Mucosa of descending colon (tissue), 3 donors: ENCODE results near the gene TLN1. TPM values are rescaled to one million over a fixed set of nuclear protein-coding genes. Genes with fewer than 3 reads are reported as not detected.
A peak's percentile ranks its signal among the peaks of the same experiment; 100 is the strongest.

ENCODE experiments used
- ATAC-seq: fragments of 200-7000 bp; cut with Tn5 transposase; one replicate; pipeline ENCODE4 v1.9.1; 2020; ENCODE audit warnings: mild to moderate bottlenecking, moderate library complexity
- DNase-seq, 3 donors: peaks; one replicate each; pipeline ENCODE4 v3.0.0-alpha.2; 2020
- H3K36me3 ChIP-seq: fragments of 200-600 bp; one replicate; pipeline ENCODE4 v1.8.0; 2021; ENCODE audit warnings: low read depth, mild to moderate bottlenecking
- H3K4me1 ChIP-seq: fragments of 200-600 bp; one replicate; pipeline ENCODE4 v1.8.0; 2021; ENCODE audit warnings: low read depth, mild to moderate bottlenecking
- H3K4me3 ChIP-seq: fragments of 200-600 bp; one replicate; pipeline ENCODE4 v1.8.0; 2021; ENCODE audit warnings: mild to moderate bottlenecking
- H3K9me3 ChIP-seq: fragments of 200-600 bp; one replicate; pipeline ENCODE4 v1.8.0; 2021; ENCODE audit warnings: mild to moderate bottlenecking
- CTCF ChIP-seq: fragments of 200-600 bp; IDR thresholded peaks from one replicate; pipeline ENCODE4 v1.8.0; 2022; ENCODE audit warnings: antibody characterized with exemption, mild to moderate bottlenecking
- intact Hi-C, 2 donors: fragments of 100-400 bp; cut with DNase I in 1 of 2; cut with micrococcal nuclease in 1 of 2; formaldehyde crosslinking; loops; one replicate each; pipeline versions ENCODE4 v1.11.0 to v1.11.1; 2022; cut with DNase I, micrococcal nuclease
- total RNA-seq, 3 donors: library from RNA; stranded (reverse); fragmentation: NEBNext Ultra II Directional in 2 of 3; extraction: Animal tissue kit (Norgen Biotek cat#: 25700) in 2 of 3; gene quantifications; one replicate each; pipeline versions ENCODE4 v1.2.1 to v1.2.4, GENCODE V29; 2021 to 2023
- donor health status: DM: no; HTN: no; CAD: no; lungs with moderate emphysema.
- donor health status: DM: no; HTN: no; CAD: no.
- donor health status: DM: no; HTN: yes; CAD: no.

The TLN1 gene
- total RNA-seq, 3 donors from 2014 or later = 154 to 720 (median 189) TPM

- intact Hi-C loops = no loop called here
- Histone ChIP-seq H3K36me3 (no peaks in the 10 kb centered on the region), H3K4me3 (no peak overlapping the region), H3K9me3 (no peaks in the 10 kb centered on the region), H3K4me1 (no peaks in the 10 kb centered on the region)
- ATAC-seq (no peak), DNase-seq (peak in 1 of 3 donors; percentile 23)
- TF ChIP-seq CTCF = no peak
These were observed 49.3 kb downstream of the TLN1 start for GRCh38 chr9:35682520-35683315.

GRCh38 chr9:35682051-35682450 is 49.9 kb downstream of the TLN1 start:
- no peak for TF ChIP-seq CTCF
- no peak for ATAC-seq
- Histone ChIP-seq H3K36me3 (no peaks in the 10 kb centered on the region), H3K9me3 (no peaks in the 10 kb centered on the region), H3K4me1 (no peaks in the 10 kb centered on the region), H3K4me3 (no peak overlapping the region)
- intact Hi-C loops = no loop called here
- DNase-seq = peak in 1 of 3 donors; percentile 27

GRCh38 chr9:35681341-35682002 is 50.5 kb downstream of the TLN1 start:
- Histone ChIP-seq H3K9me3 (no peaks in the 10 kb centered on the region), H3K4me1 (peaks cover under 1% of the 10 kb centered on the region), H3K4me3 (no peak overlapping the region), H3K36me3 (no peaks in the 10 kb centered on the region)
- no peak for TF ChIP-seq CTCF
- peak in 1 of 3 donors; percentile 33 for DNase-seq
- no peak for ATAC-seq
- intact Hi-C loops = no loop called here

- peak in 1 of 3 donors; percentile 23 for DNase-seq
- Histone ChIP-seq H3K4me1 (peaks cover 8% of the 10 kb centered on the region), H3K9me3 (no peaks in the 10 kb centered on the region), H3K36me3 (no peaks in the 10 kb centered on the region), H3K4me3 (no peak overlapping the region)
- TF ChIP-seq CTCF = no peak
- peak; percentile 22 for ATAC-seq
- intact Hi-C loops = no loop called here
These were observed 51.5 kb downstream of the TLN1 start for GRCh38 chr9:35680331-35681105.

- no peak for TF ChIP-seq CTCF
- no peak overlapping the region for H3K4me3 ChIP-seq
- H3K4me1 ChIP-seq = peaks cover 11% of the 10 kb centered on the region
- intact Hi-C loops = no loop called here
- no peaks in the 10 kb centered on the region for H3K9me3 ChIP-seq
- ATAC-seq (no peak), DNase-seq (peak in 1 of 3 donors; percentile 42)
- no peaks in the 10 kb centered on the region for H3K36me3 ChIP-seq
These were observed 52.1 kb downstream of the TLN1 start for GRCh38 chr9:35679766-35680330.
